NCI-H187 treated with DMSO at 0.1 percent for 48 hours (cell line): ENCODE measurements around the gene VKORC1.
"Not testable (repeated sequence)": the region's sequence is repeated elsewhere in the genome, so short reads cannot be mapped to it uniquely, and the experiment has no call there.

ENCODE experiments used
- DNase-seq: peaks from one replicate; lab custom pipeline; 2025; lab: John Stamatoyannopoulos, UW

VKORC1 gene

GRCh38 chr16:31107465-31107867, 12.9 kb upstream of the VKORC1 start:
- no peak for DNase-seq

DNA sequence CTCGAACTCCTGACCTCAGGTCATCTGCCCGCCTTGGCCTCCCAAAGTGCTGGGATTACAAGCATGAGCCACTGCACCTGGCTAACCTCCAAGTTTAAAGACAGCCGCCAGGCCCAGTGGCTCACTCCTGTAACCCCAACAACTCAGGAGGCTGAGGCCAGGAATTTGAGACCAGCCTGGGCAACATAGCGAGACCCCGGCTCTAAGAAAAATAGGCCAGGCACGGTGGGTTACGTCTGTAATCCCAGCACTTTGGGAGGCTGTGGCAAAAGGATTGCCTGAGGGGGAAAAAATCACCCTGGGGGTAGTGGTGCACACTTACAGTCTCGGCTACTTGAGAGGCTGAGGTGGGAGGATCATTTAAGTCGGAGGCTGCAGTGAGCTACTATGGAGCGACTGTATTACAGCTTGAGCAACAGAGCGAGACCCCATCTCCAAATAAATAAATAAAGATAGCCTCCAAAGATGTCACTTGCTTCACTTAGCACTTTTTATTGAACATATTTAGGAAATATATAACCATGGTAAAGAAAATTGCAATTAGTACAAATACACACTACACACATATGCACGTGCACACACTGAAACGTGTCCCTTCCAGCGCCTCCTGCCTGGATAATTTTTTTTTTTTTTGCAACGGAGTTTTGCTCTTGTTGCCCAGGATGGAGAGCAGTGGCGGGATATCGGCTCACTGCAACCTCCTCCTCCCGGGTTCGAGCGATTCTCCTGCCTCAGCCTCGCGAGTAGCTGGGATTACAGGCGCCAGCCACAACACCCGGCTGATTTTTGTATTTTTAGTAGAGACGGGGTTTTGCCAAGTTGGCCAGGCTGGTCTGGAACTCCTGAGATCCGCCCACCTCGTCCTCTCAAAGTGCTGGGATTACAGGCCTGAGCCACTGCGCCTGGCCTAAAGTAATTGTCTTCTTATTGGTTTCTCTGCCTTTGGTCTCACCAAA, 12.2 kb upstream of the VKORC1 start:
- no peak for DNase-seq

GRCh38 chr16:31105677-31106213, 11.1 kb upstream of the VKORC1 start:
- DNase-seq, result no peak

DNA sequence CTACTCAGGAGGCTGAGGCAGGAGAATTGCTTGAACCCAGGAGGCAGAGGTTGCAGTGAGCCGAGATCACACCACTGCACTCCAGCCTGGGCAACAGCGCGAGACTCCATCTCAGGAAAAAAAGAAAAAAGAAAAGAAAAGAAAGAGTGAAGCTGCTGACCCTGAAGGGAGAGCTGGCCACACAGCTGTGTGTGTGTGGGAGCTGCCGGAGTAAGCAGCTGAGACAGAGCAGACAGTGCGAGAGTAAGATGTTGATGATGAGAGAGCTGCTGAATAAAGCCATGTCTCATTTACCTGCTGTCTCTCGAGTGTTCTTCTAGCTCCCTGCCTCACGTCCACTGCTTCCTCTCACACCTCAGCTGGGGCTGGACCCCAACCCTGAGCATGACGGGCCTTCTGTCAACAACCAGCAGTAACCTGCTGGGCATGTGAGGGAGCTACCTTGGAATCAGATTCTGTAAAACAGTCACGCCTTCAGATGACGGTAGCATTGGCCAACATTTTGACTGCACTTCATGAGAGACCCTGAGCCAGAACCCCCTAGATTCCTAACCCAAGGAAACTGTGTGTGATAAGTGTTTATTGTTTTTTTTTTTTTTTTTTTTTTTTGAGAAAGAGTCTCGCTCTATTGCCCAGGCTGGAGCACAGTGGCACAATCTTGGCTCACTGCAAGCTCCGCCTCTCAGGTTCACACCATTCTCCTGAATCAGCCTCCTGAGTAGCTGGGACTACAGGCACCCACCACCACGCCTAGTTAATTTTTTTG, 6.5 kb upstream of the VKORC1 start:
- DNase-seq, result not testable (repeated sequence)

GRCh38 chr16:31099860-31100638, 5.5 kb upstream of the VKORC1 start:
- DNase-seq, result no peak

- DNase-seq, result no peak
These were observed 541 bp downstream of the VKORC1 start for GRCh38 chr16:31094088-31094423.

DNA sequence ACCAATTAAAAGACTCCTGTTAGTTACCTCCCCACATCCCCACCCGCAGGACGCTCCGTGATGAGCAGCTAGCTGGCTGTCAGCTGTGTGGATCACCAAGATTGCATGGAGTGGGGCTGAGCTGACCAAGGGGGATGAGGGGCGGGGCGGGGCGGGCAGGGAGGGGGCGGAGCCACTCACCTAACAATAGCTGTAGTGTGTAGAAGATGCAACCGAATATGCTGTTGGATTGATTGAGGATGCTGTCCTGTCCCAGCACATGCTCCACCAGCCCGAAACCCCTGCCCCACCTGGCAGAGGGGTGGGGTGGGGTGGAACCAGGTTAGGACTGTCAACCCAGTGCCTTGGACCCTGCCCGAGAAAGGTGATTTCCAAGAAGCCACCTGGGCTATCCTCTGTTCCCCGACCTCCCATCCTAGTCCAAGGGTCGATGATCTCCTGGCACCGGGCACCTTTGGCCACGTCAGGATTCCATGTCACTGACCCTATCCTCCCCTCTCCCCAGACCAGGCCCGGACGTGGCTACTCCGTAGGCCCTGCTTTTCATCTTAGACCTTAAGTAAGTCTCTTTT, 1.4 kb downstream of the VKORC1 start:
- no peak for DNase-seq

- DNase-seq, result no peak
These were observed 2.3 kb downstream of the VKORC1 start for GRCh38 chr16:31092330-31092729.

GRCh38 chr16:31090540-31090939, 4.1 kb downstream of the VKORC1 start:
- no peak for DNase-seq

DNA sequence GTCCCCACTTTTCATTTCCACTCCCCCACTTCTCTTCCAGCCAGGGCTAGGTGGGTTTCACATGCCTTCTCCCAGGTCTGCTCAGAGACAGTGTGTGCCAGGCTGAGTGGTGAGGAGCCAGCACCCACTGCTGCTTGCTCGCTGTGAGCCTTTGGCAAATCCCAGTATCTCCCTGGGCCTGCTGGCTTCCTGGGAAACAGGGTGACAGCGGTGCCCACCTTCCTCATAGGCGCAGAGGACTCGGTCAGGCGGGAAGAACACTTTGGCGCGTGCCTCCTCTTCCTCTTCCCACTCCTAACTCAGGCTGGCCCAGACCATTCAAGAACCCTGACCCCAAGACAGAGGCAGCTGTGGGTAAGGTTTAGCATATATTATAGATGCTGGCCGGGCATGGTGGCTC, 5.4 kb downstream of the VKORC1 start:
- no peak for DNase-seq

DNA sequence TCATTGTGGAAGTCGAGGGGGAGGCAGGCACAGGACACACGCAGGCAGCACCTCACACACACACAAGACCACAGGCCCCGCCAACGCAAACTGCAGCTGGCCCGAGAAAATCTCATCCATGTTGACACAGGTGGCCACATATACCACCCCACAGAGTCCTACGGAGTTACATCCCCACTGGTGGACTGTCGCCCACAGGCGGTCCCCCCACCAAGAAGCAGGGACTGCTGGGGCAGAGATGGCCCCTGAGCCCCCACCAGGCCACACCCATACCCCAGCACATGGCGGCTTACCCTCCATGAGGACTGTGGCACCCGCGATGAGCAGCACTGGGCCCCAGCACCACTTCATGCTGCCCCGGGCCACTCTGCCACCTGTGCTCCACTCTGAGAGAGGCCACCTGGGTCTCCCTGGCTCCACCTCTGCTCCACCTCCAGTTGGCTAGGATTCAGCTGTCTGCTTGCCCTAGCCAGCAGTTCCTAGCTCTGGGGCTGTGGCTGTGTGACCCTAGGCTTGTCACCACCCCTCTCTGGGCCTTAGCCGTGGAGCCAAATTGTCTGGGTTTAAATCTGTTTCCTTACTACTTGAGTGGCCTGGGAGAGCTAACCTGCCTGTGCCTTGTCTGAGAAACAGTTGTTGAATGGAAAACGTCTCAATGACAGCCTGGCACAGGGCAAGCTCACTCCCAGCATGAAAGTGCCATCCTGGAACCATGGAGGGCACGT, 6.0 kb downstream of the VKORC1 start, which contains the start of gene PRSS53:
TSS of gene PRSS53 (minus strand) at position 485 of the 725 bp plus-strand sequence. CDS start at position 351, 134 bp downstream.
- DNase-seq, result no peak

- DNase-seq, result no peak
These were observed 6.6 kb downstream of the VKORC1 start for GRCh38 chr16:31087971-31088370.

DNA sequence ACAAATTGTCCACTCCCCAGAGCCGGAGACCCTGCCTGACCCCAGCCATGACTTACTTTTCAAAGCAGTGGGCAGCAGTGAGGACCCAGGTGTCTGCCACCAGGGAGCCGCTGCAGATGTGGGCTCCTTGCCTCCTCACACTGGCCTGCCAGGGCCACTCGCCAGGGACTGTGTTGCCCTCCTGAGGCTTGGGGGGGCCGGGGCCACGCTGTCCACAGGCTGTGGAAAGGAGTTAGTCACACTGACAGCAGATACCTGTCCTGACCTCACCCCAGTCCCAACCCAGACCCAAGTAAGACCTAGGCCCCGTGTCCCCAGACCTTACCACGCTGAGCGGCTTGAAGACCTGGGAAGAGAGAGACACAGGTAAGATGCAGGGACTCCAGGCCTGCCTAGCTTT, 7.1 kb downstream of the VKORC1 start:
- no peak for DNase-seq

- DNase-seq, result no peak
These were observed 8.0 kb downstream of the VKORC1 start for GRCh38 chr16:31086629-31086906.

DNA sequence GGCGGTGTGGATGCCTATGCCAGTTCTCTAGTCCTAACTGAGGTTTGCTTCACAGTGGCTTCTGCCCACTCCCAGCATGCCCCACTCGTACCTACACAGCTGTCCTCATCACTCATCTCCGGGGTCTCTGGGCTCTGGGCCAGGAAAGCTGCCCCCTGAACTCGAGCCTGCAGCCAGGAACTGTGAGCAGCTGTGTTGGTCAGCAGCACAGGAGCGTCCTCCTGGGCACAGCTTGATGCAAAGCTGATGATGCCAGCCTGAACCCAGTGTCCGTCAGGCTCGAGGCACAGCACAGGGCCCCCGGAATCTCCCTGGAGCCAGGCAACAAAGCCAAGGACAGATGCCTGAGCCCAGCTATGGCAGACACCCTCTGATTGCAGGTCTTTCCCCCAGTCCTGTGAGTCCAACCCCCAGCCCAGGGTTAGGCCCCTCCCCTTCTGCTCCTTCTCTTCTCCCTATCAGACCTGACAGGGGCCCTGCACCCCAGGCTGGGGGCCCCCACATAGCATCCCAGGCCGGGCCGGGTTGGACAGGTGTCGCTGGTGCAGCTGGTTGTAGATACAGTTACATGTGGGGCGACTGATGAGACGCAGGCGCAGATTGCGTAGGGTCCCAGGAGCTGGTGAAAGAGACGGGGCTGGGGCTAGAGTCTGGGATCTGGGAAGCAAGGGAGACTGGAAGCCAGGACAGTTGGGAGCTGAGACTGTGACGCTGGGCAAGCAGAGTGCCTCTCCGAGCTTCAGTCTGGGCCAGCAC, 8.5 kb downstream of the VKORC1 start:
- no peak for DNase-seq

DNA sequence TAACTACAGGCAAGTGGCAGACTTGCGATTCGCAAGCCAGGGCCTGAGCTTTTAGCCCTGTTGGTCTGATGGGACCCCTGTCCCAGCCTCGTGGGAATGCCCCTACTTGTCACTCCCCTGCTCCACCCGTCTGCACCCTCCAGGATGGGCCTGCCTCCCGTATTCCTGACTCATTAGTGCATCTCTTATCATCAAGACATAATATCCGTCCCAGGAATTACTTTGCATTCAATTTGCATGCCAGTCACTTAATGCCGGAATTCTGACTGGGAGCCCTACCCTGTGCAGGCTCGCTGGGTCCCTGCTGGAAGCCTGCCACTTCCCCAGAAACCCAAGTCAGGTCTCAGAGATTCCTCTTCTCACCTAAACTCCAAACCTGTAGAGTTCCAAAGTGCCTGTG, 9.2 kb downstream of the VKORC1 start:
- no peak for DNase-seq

- no peak for DNase-seq
These were observed 9.9 kb downstream of the VKORC1 start for GRCh38 chr16:31084584-31085302.

- no peak for DNase-seq
These were observed 10.6 kb downstream of the VKORC1 start for GRCh38 chr16:31083981-31084380.

DNA sequence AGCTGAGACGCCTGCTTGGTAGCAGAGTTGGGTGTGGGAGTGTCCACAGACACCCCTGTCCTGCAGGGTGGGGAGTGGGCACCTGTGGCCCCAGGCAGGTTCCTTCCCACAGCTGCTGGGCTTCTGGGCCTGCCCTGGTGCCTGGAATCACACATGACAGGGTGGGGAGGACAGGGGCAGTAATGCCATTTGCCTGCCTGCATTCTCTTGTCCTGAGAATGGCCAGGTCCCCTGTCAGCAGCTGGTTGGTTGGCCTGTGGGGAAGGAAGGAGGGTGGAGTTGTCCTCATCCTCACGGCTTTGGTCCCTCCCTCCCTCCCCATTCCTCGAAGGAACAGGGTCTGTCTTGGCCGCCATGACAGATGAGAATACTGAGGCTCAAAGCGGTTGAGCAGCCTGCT, 11.0 kb downstream of the VKORC1 start:
- no peak for DNase-seq

GRCh38 chr16:31083081-31083480, 11.5 kb downstream of the VKORC1 start:
- no peak for DNase-seq
